ENCODE measurements around the gene BTBD2. TPM values are rescaled to one million over a fixed set of nuclear protein-coding genes. Genes with fewer than 3 reads are reported as not detected.

BTBD2 gene
- total RNA-seq, 1 donor from 2014 or later, result 25.8 TPM

DNA sequence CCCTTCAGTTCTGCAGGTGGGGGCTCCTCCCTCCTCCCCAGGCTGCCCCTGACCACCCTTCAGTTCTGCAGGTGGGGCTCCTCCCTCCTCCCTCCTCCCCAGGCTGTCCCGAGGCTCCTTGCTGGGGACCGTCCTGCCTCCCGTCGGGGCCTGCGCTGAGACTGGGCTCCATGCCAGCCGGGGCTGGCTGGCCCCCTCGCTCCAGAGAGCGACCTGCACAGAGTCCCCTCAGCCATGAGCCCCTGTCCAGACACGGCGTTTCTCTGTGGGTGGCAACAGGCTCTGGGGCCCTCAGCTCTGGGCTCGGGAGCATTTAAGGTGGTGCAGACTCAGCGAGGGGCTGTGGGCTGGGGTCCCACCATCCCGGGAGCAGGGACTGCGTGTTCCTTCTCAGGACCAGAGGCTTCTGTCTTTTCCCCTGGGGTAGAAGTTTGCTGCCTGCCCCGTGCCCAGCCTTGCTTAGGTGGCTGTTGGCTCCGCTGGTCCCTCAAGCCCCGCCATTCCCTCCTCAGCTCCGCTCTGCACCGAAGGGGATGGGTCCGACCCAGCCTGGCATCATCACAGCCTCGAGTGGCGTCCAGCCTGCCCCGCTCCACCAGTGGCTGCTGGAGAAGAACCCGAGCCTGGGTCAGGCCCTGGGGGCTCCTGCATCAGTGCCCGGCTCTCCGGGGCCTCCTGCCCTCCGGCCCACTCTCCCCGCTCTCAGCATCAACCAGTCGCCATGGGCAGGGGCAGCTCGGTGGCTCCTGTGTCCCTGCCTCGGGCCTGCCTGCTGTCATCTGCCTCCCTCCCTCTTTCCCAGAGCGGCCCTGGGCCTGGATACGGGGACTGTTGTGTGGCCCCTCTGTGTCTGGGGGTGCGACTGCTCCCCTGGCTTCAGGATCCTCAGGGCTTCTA is 47.0 kb downstream of the BTBD2 start:
- no peaks in the 10 kb centered on the region for H3K27me3 Mint-ChIP-seq
- peaks cover 12% of the 10 kb centered on the region for H3K4me1 Mint-ChIP-seq
- intact Hi-C loops (cut with micrococcal nuclease), result no loop called here
- no peak overlapping the region for H3K4me3 Mint-ChIP-seq
- DNase-seq, result no peak
- H3K27ac Mint-ChIP-seq, result no peak overlapping the region
- H3K9me3 Mint-ChIP-seq, result no peaks in the 10 kb centered on the region
- H3K36me3 Mint-ChIP-seq (ENCODE audit: low read depth), result peaks cover 9% of the 10 kb centered on the region

- no peak overlapping the region for H3K27ac Mint-ChIP-seq
Measured at GRCh38 chr19:1967087-1967608, 48.4 kb downstream of the BTBD2 start.

GRCh38 chr19:1962674-1963073 is 52.8 kb downstream of the BTBD2 start:
- peaks cover 8% of the 10 kb centered on the region for H3K36me3 Mint-ChIP-seq (ENCODE audit: low read depth)
- peaks cover 8% of the 10 kb centered on the region for H3K4me1 Mint-ChIP-seq
- H3K4me3 Mint-ChIP-seq, result no peak overlapping the region
- no peak for DNase-seq
- H3K27ac Mint-ChIP-seq, result no peak overlapping the region
- no peaks in the 10 kb centered on the region for H3K27me3 Mint-ChIP-seq
- intact Hi-C loops (cut with micrococcal nuclease), result no loop called here
- no peaks in the 10 kb centered on the region for H3K9me3 Mint-ChIP-seq

More at GRCh38 chr19:1967087-1967608, 48.4 kb downstream of the BTBD2 start:
- intact Hi-C loops (cut with micrococcal nuclease), result no loop called here
- H3K27me3 Mint-ChIP-seq, result no peaks in the 10 kb centered on the region
- DNase-seq, result peak; percentile 64
- H3K36me3 Mint-ChIP-seq (ENCODE audit: low read depth), result peaks cover 10% of the 10 kb centered on the region
- peaks cover 10% of the 10 kb centered on the region for H3K4me1 Mint-ChIP-seq
- no peak overlapping the region for H3K4me3 Mint-ChIP-seq
- H3K9me3 Mint-ChIP-seq, result no peaks in the 10 kb centered on the region

DNA sequence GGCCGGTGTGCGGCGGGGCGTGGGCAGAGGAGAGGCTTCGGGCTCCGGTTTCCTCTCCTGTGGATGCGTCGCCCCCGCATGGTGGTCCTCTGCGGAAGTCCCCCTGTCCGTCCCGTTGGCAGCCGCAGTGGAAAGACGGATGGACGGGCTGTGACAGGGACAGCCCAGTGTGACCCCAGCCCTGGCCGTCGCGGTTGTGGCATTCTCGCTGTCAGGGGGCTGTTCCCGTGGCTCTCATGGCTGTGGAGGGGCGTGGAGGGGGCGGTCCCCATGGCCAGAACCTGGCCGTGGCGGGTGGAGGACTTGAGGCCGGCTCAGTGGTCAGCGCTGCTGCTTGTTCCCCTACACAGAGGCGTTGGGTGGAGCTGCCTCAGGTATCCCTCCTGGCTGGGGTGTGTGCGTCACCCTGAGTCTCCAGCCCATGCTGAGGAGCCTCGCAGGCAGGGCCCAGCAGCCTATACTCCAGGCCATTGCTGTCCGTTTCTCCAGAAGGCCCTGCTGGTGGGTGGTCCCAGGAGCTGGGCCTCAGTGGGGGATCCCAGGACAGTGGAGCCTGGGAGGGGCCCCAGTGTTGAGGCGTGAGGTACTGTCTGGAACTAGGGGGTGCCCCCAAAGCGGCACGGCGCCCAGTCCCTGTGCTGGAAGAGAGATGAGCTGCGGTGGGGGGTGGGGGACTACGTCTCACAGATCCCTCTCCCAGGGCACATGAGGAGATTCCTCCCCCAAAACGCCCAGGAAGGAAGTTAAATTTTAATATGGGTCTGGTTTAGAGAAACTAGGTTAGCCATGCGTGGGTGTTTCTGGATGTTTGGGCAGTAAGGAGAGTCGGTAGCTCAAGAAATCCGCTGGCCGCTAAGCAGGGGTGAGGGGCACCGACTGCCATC is 54.3 kb downstream of the BTBD2 start:
- no peak overlapping the region for H3K4me3 Mint-ChIP-seq
- DNase-seq, result no peak
- H3K9me3 Mint-ChIP-seq, result no peaks in the 10 kb centered on the region
- peaks cover 4% of the 10 kb centered on the region for H3K4me1 Mint-ChIP-seq
- no peak overlapping the region for H3K27ac Mint-ChIP-seq
- no peaks in the 10 kb centered on the region for H3K27me3 Mint-ChIP-seq
- H3K36me3 Mint-ChIP-seq (ENCODE audit: low read depth), result peaks cover 8% of the 10 kb centered on the region
- intact Hi-C loops (cut with micrococcal nuclease), result no loop called here

DNA sequence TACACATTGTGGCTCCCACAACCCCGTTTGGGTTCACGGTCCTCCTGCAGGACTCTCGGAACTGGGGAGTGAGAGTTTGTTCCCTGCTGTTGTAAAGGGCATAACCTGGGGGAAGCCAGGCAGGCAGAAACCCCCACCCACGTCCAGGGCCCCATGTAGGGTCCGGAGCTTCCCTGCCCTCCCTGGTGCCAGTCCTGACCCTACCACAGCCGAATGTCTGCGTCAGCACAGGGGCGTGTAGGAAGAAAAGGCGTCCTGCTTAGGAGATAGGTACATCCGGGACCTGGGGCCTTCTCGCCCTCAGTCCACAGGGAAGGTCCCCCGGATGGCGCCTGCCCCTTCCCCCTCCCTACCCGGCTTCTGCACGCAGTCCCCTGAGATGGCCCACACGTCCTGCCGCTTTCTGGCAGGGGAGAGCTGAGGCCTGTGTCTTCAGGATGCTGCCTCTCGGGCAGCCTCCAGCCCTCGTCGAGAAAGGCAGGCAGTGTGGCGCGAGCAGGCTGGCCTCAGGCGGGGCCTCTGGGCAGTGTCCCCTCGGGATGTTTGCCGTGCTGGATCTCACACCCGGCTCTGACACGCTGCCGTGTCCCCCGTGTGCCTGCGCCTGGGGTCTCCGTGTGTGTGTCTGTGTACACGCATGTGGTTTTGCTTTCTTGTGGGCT is 55.5 kb downstream of the BTBD2 start:
- no peaks in the 10 kb centered on the region for H3K27me3 Mint-ChIP-seq
- intact Hi-C loops (cut with micrococcal nuclease), result no loop called here
- DNase-seq, result no peak
- H3K4me3 Mint-ChIP-seq, result no peak overlapping the region
- H3K36me3 Mint-ChIP-seq (ENCODE audit: low read depth), result peaks cover 6% of the 10 kb centered on the region
- H3K27ac Mint-ChIP-seq, result no peak overlapping the region
- no peaks in the 10 kb centered on the region for H3K9me3 Mint-ChIP-seq
- H3K4me1 Mint-ChIP-seq, result no peaks in the 10 kb centered on the region

DNA sequence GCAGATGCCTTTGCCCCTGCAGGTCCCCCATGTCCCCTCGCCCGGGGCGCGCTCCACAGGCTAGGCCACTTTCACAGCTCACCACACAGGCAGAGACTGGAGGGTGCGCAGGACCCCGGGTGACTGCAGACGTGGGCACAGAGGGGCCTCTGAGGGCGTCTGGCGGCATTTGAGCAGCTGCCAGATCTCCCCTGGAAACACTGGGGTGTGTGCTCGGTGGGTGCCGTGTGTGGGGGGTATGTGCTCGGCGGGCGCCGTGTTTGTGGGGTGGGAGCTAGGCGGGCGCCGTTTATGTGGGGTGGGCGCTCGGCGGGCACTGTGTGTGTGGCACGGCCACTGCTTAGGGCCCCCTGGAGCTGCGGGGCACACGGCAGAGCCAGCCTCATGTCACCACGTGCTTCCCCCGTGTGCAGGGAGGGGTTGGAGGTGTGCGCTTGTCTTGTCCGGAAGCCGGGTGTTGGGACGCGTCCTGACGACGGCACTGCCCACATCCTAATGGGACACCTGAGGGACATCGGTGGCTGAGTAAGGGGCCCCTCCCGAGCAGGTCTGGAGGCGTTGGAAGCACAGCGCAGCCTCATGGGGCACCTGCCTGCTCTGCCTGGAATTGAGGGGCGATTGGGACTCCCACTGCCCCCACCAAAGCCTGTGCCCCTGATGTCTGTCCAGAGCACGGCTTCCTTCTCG is 57.8 kb downstream of the BTBD2 start:
- Mint-ChIP-seq H3K27me3 (no peaks in the 10 kb centered on the region), H3K36me3 (ENCODE audit: low read depth) (peaks cover 4% of the 10 kb centered on the region), H3K27ac (no peak overlapping the region), H3K4me1 (no peaks in the 10 kb centered on the region), H3K4me3 (no peak overlapping the region), H3K9me3 (no peaks in the 10 kb centered on the region)
- DNase-seq, result no peak
- intact Hi-C loops (cut with micrococcal nuclease), result no loop called here

DNA sequence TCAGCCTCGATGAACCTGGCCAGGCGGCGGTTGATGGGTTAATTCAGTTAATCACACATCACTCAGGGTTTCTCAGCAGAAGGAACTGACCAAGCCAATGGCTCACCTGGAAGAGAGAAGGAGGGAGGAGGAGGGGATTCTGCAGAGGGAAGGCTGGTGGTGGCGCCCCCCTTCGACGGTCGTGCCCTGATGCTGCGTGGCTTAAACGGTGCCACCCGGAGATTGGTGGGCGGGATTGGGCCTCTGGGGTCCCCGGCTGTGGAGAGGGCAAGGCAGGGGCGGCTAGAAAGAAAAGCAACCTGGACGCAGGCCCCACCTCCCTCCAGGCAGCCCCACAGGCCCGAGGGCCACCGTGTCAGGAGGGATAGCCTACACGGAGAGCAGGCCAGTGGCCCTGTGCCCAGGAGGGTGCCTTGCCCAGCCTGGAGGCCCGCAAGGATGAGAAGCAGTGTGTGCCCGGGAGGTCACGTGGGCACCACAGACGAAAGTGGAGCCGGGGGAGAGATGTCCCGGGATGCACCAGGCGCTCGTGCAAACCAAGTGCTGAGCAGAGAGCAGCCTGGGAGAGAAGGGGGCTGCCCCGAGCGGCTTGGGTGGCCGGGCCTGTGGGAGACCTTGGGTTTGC is 58.5 kb downstream of the BTBD2 start:
- Mint-ChIP-seq H3K4me1 (no peaks in the 10 kb centered on the region), H3K27ac (no peak overlapping the region), H3K9me3 (no peaks in the 10 kb centered on the region), H3K36me3 (ENCODE audit: low read depth) (peaks cover 7% of the 10 kb centered on the region), H3K27me3 (no peaks in the 10 kb centered on the region), H3K4me3 (no peak overlapping the region)
- no peak for DNase-seq
- intact Hi-C loops (cut with micrococcal nuclease), result no loop called here

DNA sequence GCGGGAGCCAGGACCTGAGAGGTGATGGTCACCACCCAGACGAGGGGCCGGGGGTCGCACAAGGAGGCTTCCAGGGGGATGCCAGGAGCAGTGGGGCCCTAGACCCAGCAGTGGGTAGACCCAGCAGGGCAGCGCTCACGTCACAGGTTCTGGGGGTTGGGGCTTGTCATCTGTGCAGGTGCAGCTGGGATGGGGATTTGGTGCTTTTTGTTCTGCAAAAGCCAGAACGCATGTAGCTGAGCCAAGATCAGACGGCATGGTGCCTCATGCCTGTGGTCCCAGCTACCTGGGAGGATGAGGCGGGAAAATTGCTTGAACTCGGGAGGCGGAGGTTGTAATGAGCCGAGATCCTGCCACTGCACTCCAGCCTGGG is 59.4 kb downstream of the BTBD2 start:
- DNase-seq, result no peak
- Mint-ChIP-seq H3K4me1 (no peaks in the 10 kb centered on the region), H3K27ac (no peak overlapping the region), H3K4me3 (no peak overlapping the region), H3K27me3 (no peaks in the 10 kb centered on the region), H3K9me3 (no peaks in the 10 kb centered on the region), H3K36me3 (ENCODE audit: low read depth) (peaks cover 10% of the 10 kb centered on the region)
- intact Hi-C loops (cut with micrococcal nuclease), result no loop called here

GRCh38 chr19:1955171-1956121 is 60.1 kb downstream of the BTBD2 start:
- no peak for DNase-seq
- Mint-ChIP-seq H3K4me3 (no peak overlapping the region), H3K36me3 (ENCODE audit: low read depth) (peaks cover 14% of the 10 kb centered on the region), H3K27me3 (no peaks in the 10 kb centered on the region), H3K27ac (no peak overlapping the region), H3K9me3 (no peaks in the 10 kb centered on the region), H3K4me1 (no peaks in the 10 kb centered on the region)
- intact Hi-C loops (cut with micrococcal nuclease), result no loop called here

- H3K36me3 Mint-ChIP-seq (ENCODE audit: low read depth), result peaks cover 18% of the 10 kb centered on the region
- H3K9me3 Mint-ChIP-seq, result no peaks in the 10 kb centered on the region
- intact Hi-C loops (cut with micrococcal nuclease), result no loop called here
- no peak overlapping the region for H3K4me3 Mint-ChIP-seq
- H3K4me1 Mint-ChIP-seq, result no peaks in the 10 kb centered on the region
- no peak overlapping the region for H3K27ac Mint-ChIP-seq
- DNase-seq, result no peak
- H3K27me3 Mint-ChIP-seq, result no peaks in the 10 kb centered on the region
Measured at GRCh38 chr19:1954532-1954933, 61.0 kb downstream of the BTBD2 start.

DNA sequence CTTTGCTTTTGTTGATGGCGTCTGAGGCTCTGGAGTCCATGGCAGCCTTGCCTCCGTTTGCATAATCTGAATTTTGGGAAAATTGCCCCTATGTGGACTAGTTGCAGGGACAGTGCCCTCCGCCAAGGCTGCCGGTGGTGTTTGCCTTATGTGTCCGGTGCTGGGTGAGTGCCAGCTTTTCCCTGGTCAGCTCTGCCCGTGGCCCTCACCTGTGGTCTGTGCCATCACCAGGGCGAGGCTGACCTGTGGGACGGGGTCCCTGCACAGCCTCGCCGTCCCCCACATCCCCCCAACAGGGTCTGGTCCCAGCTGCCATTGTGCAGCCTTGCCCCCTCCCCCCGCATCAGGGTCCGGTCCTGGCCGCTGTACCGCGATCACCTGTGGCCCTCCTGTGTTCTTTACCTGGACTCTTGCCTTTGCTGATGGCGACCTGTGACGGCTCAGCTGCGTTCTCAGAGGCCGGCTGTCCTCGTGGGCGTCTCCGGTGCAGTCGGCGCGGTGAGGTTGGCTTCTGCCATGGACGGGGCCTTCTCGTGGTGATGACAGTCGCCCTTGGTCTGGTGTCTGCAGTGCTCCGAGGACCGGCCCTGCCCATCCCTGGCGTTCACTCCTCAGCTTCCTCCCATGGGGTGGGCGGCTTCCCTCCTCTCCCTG is 61.9 kb downstream of the BTBD2 start:
- Mint-ChIP-seq H3K4me1 (peaks cover 4% of the 10 kb centered on the region), H3K4me3 (no peak overlapping the region), H3K27me3 (no peaks in the 10 kb centered on the region), H3K9me3 (no peaks in the 10 kb centered on the region), H3K27ac (no peak overlapping the region), H3K36me3 (ENCODE audit: low read depth) (peaks cover 22% of the 10 kb centered on the region)
- intact Hi-C loops (cut with micrococcal nuclease), result no loop called here
- no peak for DNase-seq

- peaks cover 4% of the 10 kb centered on the region for H3K4me1 Mint-ChIP-seq
- no peak overlapping the region for H3K4me3 Mint-ChIP-seq
- no peak overlapping the region for H3K27ac Mint-ChIP-seq
- H3K27me3 Mint-ChIP-seq, result no peaks in the 10 kb centered on the region
- no peaks in the 10 kb centered on the region for H3K9me3 Mint-ChIP-seq
- peaks cover 22% of the 10 kb centered on the region for H3K36me3 Mint-ChIP-seq (ENCODE audit: low read depth)
- intact Hi-C loops (cut with micrococcal nuclease), result no loop called here
- DNase-seq, result no peak
Measured at GRCh38 chr19:1953037-1953436, 62.5 kb downstream of the BTBD2 start.

All from activated CD4-positive, alpha-beta T cell treated with anti-CD3 and anti-CD28 coated beads, Interleukin-2, amount 10 ng/mL, durations not matched to agents 24 days and 14 days (primary cell).